Measurements from ENCODE around the gene NTSR1. TPM values are rescaled to one million over a fixed set of nuclear protein-coding genes. Genes with fewer than 3 reads are reported as not detected.
A peak's percentile ranks its signal among the peaks of the same experiment; 100 is the strongest.

NTSR1 gene
- total RNA-seq, 4 donors from 2014 or later, result 1.5 to 23.9 (median 4.7) TPM

- in situ Hi-C loops (cut with MboI; ENCODE audit: low pct_ligation_motif_present in 1 of 4, low pct_unique_long_range_greater_than_20kb in 1 of 4, low sequenced_read_pairs in 3 of 4), result no loop called here
- peak overlapping the region; percentile 21 to 77 (median 65) for H3K27ac ChIP-seq
- H3K4me1 ChIP-seq, result peaks cover 0 to 11% (median 3%) of the 10 kb centered on the region in 4 donors
These were observed 4.0 kb downstream of the NTSR1 start for GRCh38 chr20:62712606-62713005.

GRCh38 chr20:62714006-62714405 is 5.4 kb downstream of the NTSR1 start:
- H3K27ac ChIP-seq, result peak overlapping the region; percentile 26 to 77 (median 65)
- intact Hi-C loops (cut with DNase I; ENCODE audit: low total_unique reads) (no loop called here), in situ Hi-C loops (cut with MboI; ENCODE audit: low pct_ligation_motif_present in 1 of 4, low pct_unique_long_range_greater_than_20kb in 1 of 4, low sequenced_read_pairs in 3 of 4) (no loop called here)
- TF ChIP-seq CTCF (IDR thresholded peaks at IDR 0.05) (no peak), POLR2A (IDR thresholded peaks at IDR 0.05) (no peak), POLR2AphosphoS5 (IDR thresholded peaks at IDR 0.05) (no peak), EP300 (IDR thresholded peaks at IDR 0.05; ENCODE audit: low read depth) (no peak)
- H3K4me3 ChIP-seq, result no peak overlapping the region
- H3K36me3 ChIP-seq, result no peaks in the 10 kb centered on the region
- 91% methylated on average over 10 of the region's 10 CpGs; no CpG with 5 or more reads in 1 of the 2 donors for WGBS, 2 donors (ENCODE audit: low coverage in 1 of 2)
- peaks cover 0 to 6% (median 3%) of the 10 kb centered on the region in 4 donors for H3K4me1 ChIP-seq
- no peak for DNase-seq
- H3K9me3 ChIP-seq, result no peaks in the 10 kb centered on the region
- peaks cover 40% of the 10 kb centered on the region for H3K27me3 ChIP-seq

More at GRCh38 chr20:62712606-62713005, 4.0 kb downstream of the NTSR1 start:
- 79% methylated on average over 8 of the region's 8 CpGs; no CpG with 5 or more reads in 1 of the 2 donors for WGBS, 2 donors (ENCODE audit: low coverage in 1 of 2)
- intact Hi-C loops (cut with DNase I; ENCODE audit: low total_unique reads), result no loop called here
- no peaks in the 10 kb centered on the region for H3K36me3 ChIP-seq
- no peak for DNase-seq
- TF ChIP-seq CTCF (IDR thresholded peaks at IDR 0.05), result no peak
- TF ChIP-seq POLR2A (IDR thresholded peaks at IDR 0.05), result no peak
- no peak for TF ChIP-seq POLR2AphosphoS5 (IDR thresholded peaks at IDR 0.05)
- H3K9me3 ChIP-seq, result no peaks in the 10 kb centered on the region
- no peak overlapping the region for H3K4me3 ChIP-seq
- H3K27me3 ChIP-seq, result peaks cover 49% of the 10 kb centered on the region

GRCh38 chr20:62714799-62715198 is 6.2 kb downstream of the NTSR1 start:
- Histone ChIP-seq H3K27ac (peak overlapping the region; percentile 26 to 77 (median 65)), H3K9me3 (no peaks in the 10 kb centered on the region), H3K4me3 (no peak overlapping the region), H3K27me3 (peaks cover 32% of the 10 kb centered on the region), H3K36me3 (no peaks in the 10 kb centered on the region), H3K4me1 (peaks cover 0 to 6% (median 3%) of the 10 kb centered on the region in 4 donors)
- in situ Hi-C loops (cut with MboI; ENCODE audit: low pct_ligation_motif_present in 1 of 4, low pct_unique_long_range_greater_than_20kb in 1 of 4, low sequenced_read_pairs in 3 of 4) (no loop called here), intact Hi-C loops (cut with DNase I; ENCODE audit: low total_unique reads) (no loop called here)
- TF ChIP-seq CTCF (IDR thresholded peaks at IDR 0.05) (no peak), POLR2A (IDR thresholded peaks at IDR 0.05) (no peak), EP300 (IDR thresholded peaks at IDR 0.05; ENCODE audit: low read depth) (no peak), POLR2AphosphoS5 (IDR thresholded peaks at IDR 0.05) (no peak)
- no peak for DNase-seq
- 79 to 87% methylated on average over 4 to 6 of the region's 6 CpGs for WGBS, 2 donors (ENCODE audit: low coverage in 1 of 2)

GRCh38 chr20:62715201-62715600 is 6.6 kb downstream of the NTSR1 start:
- H3K4me1 ChIP-seq, result peaks cover 0 to 6% (median 3%) of the 10 kb centered on the region in 4 donors
- no peaks in the 10 kb centered on the region for H3K9me3 ChIP-seq
- peak overlapping the region; percentile 33 to 77 (median 65) for H3K27ac ChIP-seq
- 75% methylated on average over 10 of the region's 10 CpGs; no CpG with 5 or more reads in 1 of the 2 donors for WGBS, 2 donors (ENCODE audit: low coverage in 1 of 2)
- DNase-seq, result no peak
- TF ChIP-seq POLR2AphosphoS5 (IDR thresholded peaks at IDR 0.05) (no peak), CTCF (IDR thresholded peaks at IDR 0.05) (no peak), EP300 (IDR thresholded peaks at IDR 0.05; ENCODE audit: low read depth) (no peak)
- intact Hi-C loops (cut with DNase I; ENCODE audit: low total_unique reads), result no loop called here
- peaks cover 30% of the 10 kb centered on the region for H3K27me3 ChIP-seq
- H3K36me3 ChIP-seq, result no peaks in the 10 kb centered on the region
- in situ Hi-C loops (cut with MboI; ENCODE audit: low pct_ligation_motif_present in 1 of 4, low pct_unique_long_range_greater_than_20kb in 1 of 4, low sequenced_read_pairs in 3 of 4), result no loop called here
- H3K4me3 ChIP-seq, result no peak overlapping the region
